Measurements from ENCODE around the gene CYTIP. TPM values are rescaled to one million over a fixed set of nuclear protein-coding genes. Genes with fewer than 3 reads are reported as not detected.
"Not testable (repeated sequence)": the region's sequence is repeated elsewhere in the genome, so short reads cannot be mapped to it uniquely, and the experiment has no call there.

Gene CYTIP
- total and polyA plus RNA-seq, 7 donors, result 0.21 to 2.3 (median 0.48) TPM

- ATAC-seq, result no peak
- TF ChIP-seq CTCF (IDR thresholded peaks at IDR 0.05), result no peak
- 53 to 74% (median 61%) methylated on average over 1 of the region's 1 CpG for WGBS, 3 donors
- Histone ChIP-seq H3K27ac (no peak overlapping the region), H3K9me3 (no peaks in the 10 kb centered on the region), H3K4me1 (no peaks in the 10 kb centered on the region), H3K4me3 (no peak overlapping the region), H3K27me3 (ENCODE audit: insufficient read depth in 3 of 3, low read length in 2 of 3) (no peaks in the 10 kb centered on the region), H3K36me3 (ENCODE audit: insufficient read depth in 1 of 2, low read depth in 1 of 2) (no peaks in the 10 kb centered on the region)
- intact Hi-C loops (cut with DNase I), result no loop called here
- no peak for DNase-seq
Observed at GRCh38 chr2:157386247-157386646, 57.6 kb downstream of the CYTIP start.

GRCh38 chr2:157377861-157378260, 66.0 kb downstream of the CYTIP start:
- H3K4me3 ChIP-seq, result no peak overlapping the region
- ATAC-seq (no peak), DNase-seq (no peak)
- intact Hi-C loops (cut with DNase I), result no loop called here
- no peaks in the 10 kb centered on the region for H3K4me1 ChIP-seq
- H3K27me3 ChIP-seq (ENCODE audit: insufficient read depth in 3 of 3, low read length in 2 of 3), result no peaks in the 10 kb centered on the region
- no peak for TF ChIP-seq CTCF (IDR thresholded peaks at IDR 0.05)
- peaks cover 9% of the 10 kb centered on the region for H3K9me3 ChIP-seq
- WGBS, 3 donors, result 27 to 29% (median 28%) methylated on average over 2 of the region's 2 CpGs
- H3K27ac ChIP-seq, result no peak overlapping the region
- no peaks in the 10 kb centered on the region for H3K36me3 ChIP-seq (ENCODE audit: insufficient read depth in 1 of 2, low read depth in 1 of 2)

- TF ChIP-seq CTCF (IDR thresholded peaks at IDR 0.05), result no peak
- Histone ChIP-seq H3K36me3 (ENCODE audit: insufficient read depth in 1 of 2, low read depth in 1 of 2) (no peaks in the 10 kb centered on the region), H3K27ac (no peak overlapping the region), H3K4me1 (no peaks in the 10 kb centered on the region), H3K4me3 (no peak overlapping the region), H3K27me3 (ENCODE audit: insufficient read depth in 3 of 3, low read length in 2 of 3) (no peaks in the 10 kb centered on the region), H3K9me3 (peaks cover 9% of the 10 kb centered on the region)
- no peak for DNase-seq
- WGBS, 3 donors, result 47 to 51% (median 48%) methylated on average over 3 of the region's 3 CpGs
- ATAC-seq, result no peak
- intact Hi-C loops (cut with DNase I), result no loop called here
Observed at GRCh38 chr2:157376041-157376440, 67.8 kb downstream of the CYTIP start.

- WGBS, 3 donors, result 93 to 100% (median 94%) methylated on average over 1 of the region's 1 CpG
- H3K27ac ChIP-seq, result no peak overlapping the region
- intact Hi-C loops (cut with DNase I), result no loop called here
- no peak for DNase-seq
- no peak for TF ChIP-seq CTCF (IDR thresholded peaks at IDR 0.05)
- no peaks in the 10 kb centered on the region for H3K27me3 ChIP-seq (ENCODE audit: insufficient read depth in 3 of 3, low read length in 2 of 3)
- no peaks in the 10 kb centered on the region for H3K4me1 ChIP-seq
- H3K9me3 ChIP-seq, result peaks cover 9% of the 10 kb centered on the region
- H3K4me3 ChIP-seq, result no peak overlapping the region
- H3K36me3 ChIP-seq (ENCODE audit: insufficient read depth in 1 of 2, low read depth in 1 of 2), result no peaks in the 10 kb centered on the region
- ATAC-seq, result no peak
Observed at GRCh38 chr2:157375384-157375783, 68.5 kb downstream of the CYTIP start.

GRCh38 chr2:157368508-157368907, 75.4 kb downstream of the CYTIP start:
- intact Hi-C loops (cut with DNase I), result not testable (repeated sequence)
- 93 to 96% (median 95%) methylated on average over 10 to 15 of the region's 25 CpGs for WGBS, 3 donors

More at GRCh38 chr2:157368508-157368907, 75.4 kb downstream of the CYTIP start:
- H3K27me3 ChIP-seq (ENCODE audit: insufficient read depth in 3 of 3, low read length in 2 of 3); H3K4me3 ChIP-seq; H3K9me3 ChIP-seq; H3K27ac ChIP-seq; ATAC-seq; DNase-seq; H3K36me3 ChIP-seq (ENCODE audit: insufficient read depth in 1 of 2, low read depth in 1 of 2); H3K4me1 ChIP-seq: not testable (repeated sequence)
